ENCODE data around the gene CCDC192. TPM values are rescaled to one million over a fixed set of nuclear protein-coding genes. Genes with fewer than 3 reads are reported as not detected.

The CCDC192 gene
- total and polyA plus RNA-seq, 2 experiments from 2014 or later: 0.40 TPM; not detected in 1

- Histone ChIP-seq H3K36me3 (ENCODE audit: insufficient read depth) (no peaks in the 10 kb centered on the region), H3K4me3 (no peak overlapping the region), H3K79me2 (replicated peaks; ENCODE audit: insufficient read depth) (no peaks in the 10 kb centered on the region), H3K4me2 (no peak overlapping the region), H3K27me3 (ENCODE audit: insufficient read depth) (no peaks in the 10 kb centered on the region), H3F3A (replicated peaks; ENCODE audit: low read depth) (no peaks in the 10 kb centered on the region), H4K20me1 (replicated peaks; ENCODE audit: insufficient read depth) (no peaks in the 10 kb centered on the region), H3K4me1 (ENCODE audit: insufficient read depth) (no peaks in the 10 kb centered on the region), H3K27ac (ENCODE audit: low read depth) (no peak overlapping the region), H2AFZ (no peak overlapping the region), H3K9me2 (ENCODE audit: insufficient read depth) (no peaks in the 10 kb centered on the region)
- ATAC-seq: no peak
- Mint-ChIP-seq H3K4me1 (peaks cover 5% of the 10 kb centered on the region; the same call in 1 of the 3 replicates), H3K27ac (no peak overlapping the region), H3K36me3 (ENCODE audit: low read depth) (peaks cover 3% of the 10 kb centered on the region; the same call in 1 of the 3 replicates), H3K4me3 (no peak overlapping the region), H3K9me3 (peaks cover 17% of the 10 kb centered on the region), H3K27me3 (ENCODE audit: insufficient read depth, low read depth, poor library complexity) (peaks cover 5% of the 10 kb centered on the region)
- no peak for DNase-seq (ENCODE audit: low spot score)
- no peak for TF ChIP-seq NANOG (IDR thresholded peaks at IDR 0.05; ENCODE audit: borderline replicate concordance)
- TF ChIP-seq, protein P1, sequence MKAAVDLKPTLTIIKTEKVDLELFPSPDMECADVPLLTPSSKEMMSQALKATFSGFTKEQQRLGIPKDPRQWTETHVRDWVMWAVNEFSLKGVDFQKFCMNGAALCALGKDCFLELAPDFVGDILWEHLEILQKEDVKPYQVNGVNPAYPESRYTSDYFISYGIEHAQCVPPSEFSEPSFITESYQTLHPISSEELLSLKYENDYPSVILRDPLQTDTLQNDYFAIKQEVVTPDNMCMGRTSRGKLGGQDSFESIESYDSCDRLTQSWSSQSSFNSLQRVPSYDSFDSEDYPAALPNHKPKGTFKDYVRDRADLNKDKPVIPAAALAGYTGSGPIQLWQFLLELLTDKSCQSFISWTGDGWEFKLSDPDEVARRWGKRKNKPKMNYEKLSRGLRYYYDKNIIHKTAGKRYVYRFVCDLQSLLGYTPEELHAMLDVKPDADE (IDR thresholded peaks at IDR 0.05): no peak
- no peak for TF ChIP-seq POLR2AphosphoS5 (IDR thresholded peaks at IDR 0.05; ENCODE audit: low read depth)
- TF ChIP-seq EZH2phosphoT487 (IDR thresholded peaks at IDR 0.05; ENCODE audit: unreplicated experiment): no peak
- TF ChIP-seq, protein P2, sequence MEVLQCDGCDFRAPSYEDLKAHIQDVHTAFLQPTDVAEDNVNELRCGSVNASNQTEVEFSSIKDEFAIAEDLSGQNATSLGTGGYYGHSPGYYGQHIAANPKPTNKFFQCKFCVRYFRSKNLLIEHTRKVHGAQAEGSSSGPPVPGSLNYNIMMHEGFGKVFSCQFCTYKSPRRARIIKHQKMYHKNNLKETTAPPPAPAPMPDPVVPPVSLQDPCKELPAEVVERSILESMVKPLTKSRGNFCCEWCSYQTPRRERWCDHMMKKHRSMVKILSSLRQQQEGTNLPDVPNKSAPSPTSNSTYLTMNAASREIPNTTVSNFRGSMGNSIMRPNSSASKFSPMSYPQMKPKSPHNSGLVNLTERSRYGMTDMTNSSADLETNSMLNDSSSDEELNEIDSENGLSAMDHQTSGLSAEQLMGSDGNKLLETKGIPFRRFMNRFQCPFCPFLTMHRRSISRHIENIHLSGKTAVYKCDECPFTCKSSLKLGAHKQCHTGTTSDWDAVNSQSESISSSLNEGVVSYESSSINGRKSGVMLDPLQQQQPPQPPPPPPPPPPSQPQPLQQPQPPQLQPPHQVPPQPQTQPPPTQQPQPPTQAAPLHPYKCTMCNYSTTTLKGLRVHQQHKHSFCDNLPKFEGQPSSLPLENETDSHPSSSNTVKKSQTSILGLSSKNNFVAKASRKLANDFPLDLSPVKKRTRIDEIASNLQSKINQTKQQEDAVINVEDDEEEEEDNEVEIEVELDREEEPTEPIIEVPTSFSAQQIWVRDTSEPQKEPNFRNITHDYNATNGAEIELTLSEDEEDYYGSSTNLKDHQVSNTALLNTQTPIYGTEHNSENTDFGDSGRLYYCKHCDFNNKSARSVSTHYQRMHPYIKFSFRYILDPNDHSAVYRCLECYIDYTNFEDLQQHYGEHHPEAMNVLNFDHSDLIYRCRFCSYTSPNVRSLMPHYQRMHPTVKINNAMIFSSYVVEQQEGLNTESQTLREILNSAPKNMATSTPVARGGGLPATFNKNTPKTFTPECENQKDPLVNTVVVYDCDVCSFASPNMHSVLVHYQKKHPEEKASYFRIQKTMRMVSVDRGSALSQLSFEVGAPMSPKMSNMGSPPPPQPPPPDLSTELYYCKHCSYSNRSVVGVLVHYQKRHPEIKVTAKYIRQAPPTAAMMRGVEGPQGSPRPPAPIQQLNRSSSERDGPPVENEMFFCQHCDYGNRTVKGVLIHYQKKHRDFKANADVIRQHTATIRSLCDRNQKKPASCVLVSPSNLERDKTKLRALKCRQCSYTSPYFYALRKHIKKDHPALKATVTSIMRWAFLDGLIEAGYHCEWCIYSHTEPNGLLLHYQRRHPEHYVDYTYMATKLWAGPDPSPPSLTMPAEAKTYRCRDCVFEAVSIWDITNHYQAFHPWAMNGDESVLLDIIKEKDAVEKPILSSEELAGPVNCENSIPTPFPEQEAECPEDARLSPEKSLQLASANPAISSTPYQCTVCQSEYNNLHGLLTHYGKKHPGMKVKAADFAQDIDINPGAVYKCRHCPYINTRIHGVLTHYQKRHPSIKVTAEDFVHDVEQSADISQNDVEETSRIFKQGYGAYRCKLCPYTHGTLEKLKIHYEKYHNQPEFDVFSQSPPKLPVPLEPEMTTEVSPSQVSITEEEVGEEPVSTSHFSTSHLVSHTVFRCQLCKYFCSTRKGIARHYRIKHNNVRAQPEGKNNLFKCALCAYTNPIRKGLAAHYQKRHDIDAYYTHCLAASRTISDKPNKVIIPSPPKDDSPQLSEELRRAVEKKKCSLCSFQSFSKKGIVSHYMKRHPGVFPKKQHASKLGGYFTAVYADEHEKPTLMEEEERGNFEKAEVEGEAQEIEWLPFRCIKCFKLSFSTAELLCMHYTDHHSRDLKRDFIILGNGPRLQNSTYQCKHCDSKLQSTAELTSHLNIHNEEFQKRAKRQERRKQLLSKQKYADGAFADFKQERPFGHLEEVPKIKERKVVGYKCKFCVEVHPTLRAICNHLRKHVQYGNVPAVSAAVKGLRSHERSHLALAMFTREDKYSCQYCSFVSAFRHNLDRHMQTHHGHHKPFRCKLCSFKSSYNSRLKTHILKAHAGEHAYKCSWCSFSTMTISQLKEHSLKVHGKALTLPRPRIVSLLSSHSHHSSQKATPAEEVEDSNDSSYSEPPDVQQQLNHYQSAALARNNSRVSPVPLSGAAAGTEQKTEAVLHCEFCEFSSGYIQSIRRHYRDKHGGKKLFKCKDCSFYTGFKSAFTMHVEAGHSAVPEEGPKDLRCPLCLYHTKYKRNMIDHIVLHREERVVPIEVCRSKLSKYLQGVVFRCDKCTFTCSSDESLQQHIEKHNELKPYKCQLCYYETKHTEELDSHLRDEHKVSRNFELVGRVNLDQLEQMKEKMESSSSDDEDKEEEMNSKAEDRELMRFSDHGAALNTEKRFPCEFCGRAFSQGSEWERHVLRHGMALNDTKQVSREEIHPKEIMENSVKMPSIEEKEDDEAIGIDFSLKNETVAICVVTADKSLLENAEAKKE (CRISPR knock-in tag; IDR thresholded peaks at IDR 0.05): no peak
- no peak for TF ChIP-seq EZH2 (IDR thresholded peaks at IDR 0.05; ENCODE audit: low read depth, unreplicated experiment)
- TF ChIP-seq, protein P3, sequence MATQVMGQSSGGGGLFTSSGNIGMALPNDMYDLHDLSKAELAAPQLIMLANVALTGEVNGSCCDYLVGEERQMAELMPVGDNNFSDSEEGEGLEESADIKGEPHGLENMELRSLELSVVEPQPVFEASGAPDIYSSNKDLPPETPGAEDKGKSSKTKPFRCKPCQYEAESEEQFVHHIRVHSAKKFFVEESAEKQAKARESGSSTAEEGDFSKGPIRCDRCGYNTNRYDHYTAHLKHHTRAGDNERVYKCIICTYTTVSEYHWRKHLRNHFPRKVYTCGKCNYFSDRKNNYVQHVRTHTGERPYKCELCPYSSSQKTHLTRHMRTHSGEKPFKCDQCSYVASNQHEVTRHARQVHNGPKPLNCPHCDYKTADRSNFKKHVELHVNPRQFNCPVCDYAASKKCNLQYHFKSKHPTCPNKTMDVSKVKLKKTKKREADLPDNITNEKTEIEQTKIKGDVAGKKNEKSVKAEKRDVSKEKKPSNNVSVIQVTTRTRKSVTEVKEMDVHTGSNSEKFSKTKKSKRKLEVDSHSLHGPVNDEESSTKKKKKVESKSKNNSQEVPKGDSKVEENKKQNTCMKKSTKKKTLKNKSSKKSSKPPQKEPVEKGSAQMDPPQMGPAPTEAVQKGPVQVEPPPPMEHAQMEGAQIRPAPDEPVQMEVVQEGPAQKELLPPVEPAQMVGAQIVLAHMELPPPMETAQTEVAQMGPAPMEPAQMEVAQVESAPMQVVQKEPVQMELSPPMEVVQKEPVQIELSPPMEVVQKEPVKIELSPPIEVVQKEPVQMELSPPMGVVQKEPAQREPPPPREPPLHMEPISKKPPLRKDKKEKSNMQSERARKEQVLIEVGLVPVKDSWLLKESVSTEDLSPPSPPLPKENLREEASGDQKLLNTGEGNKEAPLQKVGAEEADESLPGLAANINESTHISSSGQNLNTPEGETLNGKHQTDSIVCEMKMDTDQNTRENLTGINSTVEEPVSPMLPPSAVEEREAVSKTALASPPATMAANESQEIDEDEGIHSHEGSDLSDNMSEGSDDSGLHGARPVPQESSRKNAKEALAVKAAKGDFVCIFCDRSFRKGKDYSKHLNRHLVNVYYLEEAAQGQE (IDR thresholded peaks at IDR 0.05; ENCODE audit: unreplicated experiment): no peak
These were observed 69.3 kb downstream of the CCDC192 start for GRCh38 chr5:127772531-127772930.
